Measurements from ENCODE around the gene NAV1.

DNA sequence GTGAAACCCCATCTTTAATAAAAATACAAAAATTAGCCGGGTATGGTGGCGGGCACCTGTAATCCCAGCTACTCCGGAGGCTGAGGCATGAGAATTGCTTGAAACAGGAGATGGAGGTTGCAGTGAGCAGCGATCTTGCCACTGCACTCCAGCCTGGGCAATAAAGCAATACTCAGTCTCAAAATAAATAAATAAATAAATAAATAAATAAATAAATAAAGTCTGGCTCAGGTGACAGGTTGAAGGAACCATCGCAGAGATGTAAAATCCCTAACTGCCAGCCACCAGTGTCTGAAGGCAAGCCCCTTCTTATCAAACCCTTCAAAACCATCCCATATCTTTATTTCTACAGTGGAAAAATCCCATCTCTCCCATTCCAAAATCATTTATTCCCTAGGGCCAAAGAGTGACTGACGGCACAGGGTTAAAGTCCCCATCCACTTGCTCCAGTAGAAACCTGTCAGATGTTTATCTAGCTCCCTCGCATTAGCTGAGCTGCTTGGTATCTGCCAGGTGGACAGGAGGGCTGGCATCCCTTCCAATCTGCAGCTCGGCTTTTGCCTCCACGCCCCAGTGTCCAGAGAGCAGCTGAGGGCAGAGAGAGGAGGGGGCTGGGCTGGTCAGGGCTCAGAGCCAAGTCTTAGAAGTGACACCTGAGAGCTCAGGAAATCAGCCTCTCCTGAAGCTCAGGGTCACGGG lies 37.0 kb upstream of the NAV1 start:
- TF ChIP-seq POLR2A (IDR thresholded peaks at IDR 0.05; ENCODE audit: low read depth, low read length): no peak
- no peak for TF ChIP-seq POLR2AphosphoS5 (IDR thresholded peaks at IDR 0.05; ENCODE audit: low read depth, low read length)
- TF ChIP-seq SPI1 (IDR thresholded peaks at IDR 0.05; ENCODE audit: low read depth, low read length): no peak
- TF ChIP-seq TAF1 (IDR thresholded peaks at IDR 0.05; ENCODE audit: low read depth, low read length): no peak
- TF ChIP-seq POU2F2 (IDR thresholded peaks at IDR 0.05; ENCODE audit: low read depth, low read length): no peak
- TF ChIP-seq PAX5 (IDR thresholded peaks at IDR 0.05; ENCODE audit: insufficient read depth, low read length, severe bottlenecking): no peak

Measured in GM12891 (cell line).